GM18520 (cell line): ENCODE results near the gene SOX4.

Experiments used
- ATAC-seq: cut with Tn5 transposase; IDR thresholded peaks from one replicate; pipeline ENCODE4 v1.9.1; 2021; ENCODE audit not compliant: unreplicated experiment

Gene SOX4

GRCh38 chr6:21612067-21612745 is 18.7 kb downstream of the SOX4 start:
- ATAC-seq, result no peak

GRCh38 chr6:21613809-21614208 is 20.3 kb downstream of the SOX4 start:
- ATAC-seq, result no peak

GRCh38 chr6:21614226-21614625 is 20.7 kb downstream of the SOX4 start:
- ATAC-seq, result no peak

DNA sequence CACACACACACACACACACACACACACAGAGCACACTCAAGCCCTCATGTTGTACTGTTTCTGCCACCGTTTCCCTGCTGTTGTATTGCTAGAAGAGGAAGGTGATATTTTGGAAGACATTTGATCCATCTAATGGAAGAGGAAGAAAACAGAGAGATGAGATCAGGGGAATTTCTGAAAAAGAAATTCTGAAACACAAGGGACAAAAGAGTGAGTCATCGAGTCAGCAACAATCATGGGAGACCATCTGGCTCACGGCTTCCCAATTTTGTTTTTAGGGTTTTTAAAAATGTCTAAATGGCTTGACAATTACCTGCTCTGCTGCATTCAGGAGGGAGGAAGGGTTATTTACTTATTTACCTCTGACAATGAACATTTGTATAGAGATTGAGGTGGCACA is 22.0 kb downstream of the SOX4 start:
- ATAC-seq, result no peak

GRCh38 chr6:21616005-21616404 is 22.5 kb downstream of the SOX4 start:
- no peak for ATAC-seq

DNA sequence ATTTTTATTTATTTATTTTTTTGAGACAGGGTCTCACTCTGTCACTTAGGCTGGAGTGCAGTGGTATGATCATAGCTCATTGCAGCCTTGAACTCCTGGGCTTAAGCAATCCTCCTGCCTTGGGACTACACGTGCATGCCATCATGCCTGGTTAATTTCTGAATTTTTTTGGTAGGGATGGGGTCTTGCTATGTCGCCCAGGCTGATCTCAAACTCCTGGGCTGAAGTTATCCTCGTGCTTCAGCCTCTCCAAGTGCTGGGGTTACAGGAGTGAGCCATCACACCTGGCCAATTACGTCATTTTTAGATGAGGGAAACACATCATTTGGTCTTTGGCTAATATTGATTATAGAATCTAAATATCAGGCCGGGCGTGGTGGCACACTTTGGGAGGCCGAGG is 32.1 kb downstream of the SOX4 start:
- no peak for ATAC-seq

DNA sequence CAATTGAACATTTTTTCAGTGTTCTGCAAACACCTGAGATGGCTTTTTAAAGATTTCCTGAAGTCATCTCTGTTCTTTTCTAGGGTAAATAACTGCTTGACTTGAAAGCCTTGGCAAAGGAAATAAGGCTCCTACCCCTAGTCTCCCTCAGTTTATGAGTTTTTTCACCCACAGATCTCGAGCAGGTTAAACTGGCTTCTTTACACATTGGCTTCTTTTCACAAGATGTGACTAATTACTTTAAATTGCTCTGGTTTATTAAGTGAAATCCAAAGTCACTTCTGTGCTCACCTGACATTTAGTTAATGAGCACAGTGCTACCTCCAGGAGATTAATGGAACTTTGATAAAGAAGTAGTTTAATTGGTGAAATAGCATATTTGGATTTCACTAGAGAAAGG is 33.2 kb downstream of the SOX4 start:
- ATAC-seq, result no peak

- no peak for ATAC-seq
These were observed 34.6 kb downstream of the SOX4 start for GRCh38 chr6:21628160-21628559.

DNA sequence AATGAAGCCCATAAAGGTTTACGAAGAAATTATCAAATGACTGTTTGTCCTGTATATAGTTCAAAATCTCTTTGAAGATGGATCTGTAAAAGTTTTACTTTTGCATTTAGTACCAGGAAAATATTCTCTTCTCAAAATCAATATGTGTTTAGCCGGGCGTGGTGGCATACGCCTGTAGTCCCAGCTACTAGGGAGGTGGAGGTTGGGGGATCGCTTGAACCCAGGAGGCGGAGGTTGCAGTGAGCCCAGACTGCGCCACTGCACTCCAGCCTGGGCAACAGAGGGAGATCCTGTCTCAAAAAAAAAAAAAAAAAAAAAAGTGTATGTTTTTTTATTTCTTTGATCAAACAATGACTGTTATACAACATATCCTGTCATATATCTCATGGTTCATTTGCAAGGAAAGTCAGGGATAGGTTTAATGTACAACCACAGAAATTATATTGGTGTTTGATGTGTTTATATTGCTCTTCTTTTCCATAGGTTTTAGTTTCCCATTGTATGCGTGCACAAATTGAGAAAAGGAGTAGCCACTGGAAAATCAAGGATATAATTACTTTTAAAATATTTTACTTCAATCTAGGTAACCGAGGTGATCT is 40.1 kb downstream of the SOX4 start:
- no peak for ATAC-seq

- no peak for ATAC-seq
These were observed 41.0 kb downstream of the SOX4 start for GRCh38 chr6:21634582-21634981.

DNA sequence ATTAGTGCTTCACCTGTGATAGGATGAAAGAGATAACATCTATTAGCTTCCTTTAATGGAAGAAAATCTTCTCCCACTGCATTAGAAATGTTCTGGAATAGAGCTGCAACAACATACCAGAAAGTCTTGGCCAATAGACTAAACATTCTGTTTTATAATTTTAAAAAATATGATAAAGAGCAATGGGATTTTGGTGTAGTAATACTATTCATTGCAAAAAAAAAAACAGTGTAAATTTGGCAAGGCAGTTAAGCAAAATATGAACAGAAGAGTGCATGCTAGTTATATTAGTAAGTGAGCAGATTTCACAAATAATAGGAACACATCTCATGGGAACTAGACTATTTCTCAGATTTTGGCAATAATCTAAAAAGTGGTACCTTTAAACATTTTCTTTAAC is 43.3 kb downstream of the SOX4 start:
- ATAC-seq, result no peak

GRCh38 chr6:21639316-21639715 is 45.8 kb downstream of the SOX4 start:
- no peak for ATAC-seq
